ENCODE results near the gene FARS2. TPM values are rescaled to one million over a fixed set of nuclear protein-coding genes. Genes with fewer than 3 reads are reported as not detected.

Gene FARS2
- total and polyA plus RNA-seq, 2 of the 13 experiments (the other 11 are each of a cell fraction or from before 2014, with no cell fraction given) = 15.4 to 26.0 TPM

DNA sequence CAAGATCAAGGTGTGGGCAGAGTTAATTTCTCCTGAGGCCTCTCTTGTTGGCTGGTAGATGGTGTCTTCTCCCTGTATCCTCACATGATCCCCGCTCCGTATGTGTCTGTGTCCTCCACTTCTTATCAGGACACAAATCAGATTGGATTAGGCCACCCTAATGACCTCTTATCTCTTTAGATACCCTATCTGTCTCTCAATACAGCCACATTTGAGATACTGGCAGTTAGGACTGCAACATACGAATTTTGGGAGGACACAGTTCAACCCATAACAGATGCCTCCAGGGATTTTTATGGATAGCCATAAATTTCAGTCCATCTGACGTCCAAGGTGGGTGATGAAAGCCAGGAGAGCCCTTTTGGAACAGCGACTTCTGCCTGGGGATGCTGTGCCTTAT lies 376.4 kb downstream of the FARS2 start:
- no TSS peak for BruUV-seq (replicated peaks)
- in situ Hi-C loops (cut with HindIII; ENCODE audit: extremely low pct_ligation_motif_present, low pct_unique_long_range_greater_than_20kb) = no loop called here
- intact Hi-C loops (cut with micrococcal nuclease; ENCODE audit: unreplicated experiment) = no loop called here
- WGBS (ENCODE audit: low lambda C conversion rate) = 85% methylated on average over 5 of the region's 5 CpGs
- H3K9ac ChIP-seq (ENCODE audit: insufficient read depth, low read depth, low read length) = no peak overlapping the region
- TF ChIP-seq ZNF138 (CRISPR knock-in tag; IDR thresholded peaks at IDR 0.05; ENCODE audit: low read depth) (no peak), RARA (CRISPR knock-in tag; IDR thresholded peaks at IDR 0.05) (no peak), ZFP37 (CRISPR knock-in tag; IDR thresholded peaks at IDR 0.05; ENCODE audit: borderline replicate concordance) (no peak), NAIF1 (CRISPR knock-in tag; IDR thresholded peaks at IDR 0.05; ENCODE audit: borderline replicate concordance) (no peak), HNF4A (CRISPR knock-in tag; IDR thresholded peaks at IDR 0.05) (no peak), SOX13 (IDR thresholded peaks at IDR 0.05) (no peak), SOX13 (CRISPR knock-in tag; conservative IDR thresholded peaks at IDR 0.05 in 1 of 2, IDR thresholded peaks at IDR 0.05 in 1 of 2) (no peak), ATM (IDR thresholded peaks at IDR 0.05; ENCODE audit: borderline replicate concordance) (no peak), ZNF720 (CRISPR knock-in tag; IDR thresholded peaks at IDR 0.05) (no peak), PHF21A (CRISPR knock-in tag; IDR thresholded peaks at IDR 0.05) (no peak), MZF1 (CRISPR knock-in tag; IDR thresholded peaks at IDR 0.05; ENCODE audit: borderline replicate concordance) (no peak)
- TF ChIP-seq, protein P1, sequence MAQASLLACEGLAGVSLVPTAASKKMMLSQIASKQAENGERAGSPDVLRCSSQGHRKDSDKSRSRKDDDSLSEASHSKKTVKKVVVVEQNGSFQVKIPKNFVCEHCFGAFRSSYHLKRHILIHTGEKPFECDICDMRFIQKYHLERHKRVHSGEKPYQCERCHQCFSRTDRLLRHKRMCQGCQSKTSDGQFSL (CRISPR knock-in tag; IDR thresholded peaks at IDR 0.05) = no peak
- TF ChIP-seq, protein P2, sequence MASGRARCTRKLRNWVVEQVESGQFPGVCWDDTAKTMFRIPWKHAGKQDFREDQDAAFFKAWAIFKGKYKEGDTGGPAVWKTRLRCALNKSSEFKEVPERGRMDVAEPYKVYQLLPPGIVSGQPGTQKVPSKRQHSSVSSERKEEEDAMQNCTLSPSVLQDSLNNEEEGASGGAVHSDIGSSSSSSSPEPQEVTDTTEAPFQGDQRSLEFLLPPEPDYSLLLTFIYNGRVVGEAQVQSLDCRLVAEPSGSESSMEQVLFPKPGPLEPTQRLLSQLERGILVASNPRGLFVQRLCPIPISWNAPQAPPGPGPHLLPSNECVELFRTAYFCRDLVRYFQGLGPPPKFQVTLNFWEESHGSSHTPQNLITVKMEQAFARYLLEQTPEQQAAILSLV (CRISPR knock-in tag; IDR thresholded peaks at IDR 0.05; ENCODE audit: borderline replicate concordance) = no peak
- ATAC-seq = no peak
- H3K4me2 ChIP-seq (ENCODE audit: low read depth, low read length) = no peak overlapping the region
- FAIRE-seq = no peak
- ChIA-PET CTCF (ENCODE audit: low intra/inter-chr PET ratio, low total read pairs) (no interaction called here), POLR2A (no interaction called here)
- H3K9me3 ChIP-seq (ENCODE audit: low read length) = peaks cover 13% of the 10 kb centered on the region
- no peak for DNase-seq (ENCODE audit: low spot score)
- no peak overlapping the region for H3K27ac ChIP-seq (ENCODE audit: extremely low read length, insufficient read depth, low read length)
- H3K36me3 ChIP-seq (replicated peaks in 1 of 2; ENCODE audit: control insufficient read depth in 1 of 2, insufficient read depth in 2 of 2, low read length in 2 of 2) = no peaks in the 10 kb centered on the region
- H3K27me3 ChIP-seq (ENCODE audit: control insufficient read depth in 1 of 2, insufficient read depth in 2 of 2, low read length in 2 of 2) = no peaks in the 10 kb centered on the region
- H3K79me2 ChIP-seq (ENCODE audit: insufficient read depth, low read length) = no peaks in the 10 kb centered on the region
- no peaks in the 10 kb centered on the region for H4K20me1 ChIP-seq (ENCODE audit: insufficient read depth, low read length)
- H3K4me3 ChIP-seq (replicated peaks in 1 of 3; ENCODE audit: insufficient read depth in 1 of 3, low read depth in 2 of 3, low read length in 3 of 3) = no peak overlapping the region
- H3K4me1 ChIP-seq (ENCODE audit: insufficient read depth, low read length) = 0 out of 2 replicates have a peak, but pooled peaks cover 6% of the 10 kb centered on the region
- H2AFZ ChIP-seq (ENCODE audit: low read length) = no peak overlapping the region

All from HepG2 (cell line).